Epithelial cell of alveolus of lung (primary cell): ENCODE measurements around the gene ZNF346. TPM values are rescaled to one million over a fixed set of nuclear protein-coding genes. Genes with fewer than 3 reads are reported as not detected.

ENCODE experiments used
- total RNA-seq: library from RNA; depleted of rRNA; stranded (reverse); fragments of >200 nt; gene quantifications from 2 replicates; pipeline ENCODE4 v1.2.1, GENCODE V29; 2015

The ZNF346 gene
- total RNA-seq, result 5.9 and 13.9 TPM in 2 replicates

DNA sequence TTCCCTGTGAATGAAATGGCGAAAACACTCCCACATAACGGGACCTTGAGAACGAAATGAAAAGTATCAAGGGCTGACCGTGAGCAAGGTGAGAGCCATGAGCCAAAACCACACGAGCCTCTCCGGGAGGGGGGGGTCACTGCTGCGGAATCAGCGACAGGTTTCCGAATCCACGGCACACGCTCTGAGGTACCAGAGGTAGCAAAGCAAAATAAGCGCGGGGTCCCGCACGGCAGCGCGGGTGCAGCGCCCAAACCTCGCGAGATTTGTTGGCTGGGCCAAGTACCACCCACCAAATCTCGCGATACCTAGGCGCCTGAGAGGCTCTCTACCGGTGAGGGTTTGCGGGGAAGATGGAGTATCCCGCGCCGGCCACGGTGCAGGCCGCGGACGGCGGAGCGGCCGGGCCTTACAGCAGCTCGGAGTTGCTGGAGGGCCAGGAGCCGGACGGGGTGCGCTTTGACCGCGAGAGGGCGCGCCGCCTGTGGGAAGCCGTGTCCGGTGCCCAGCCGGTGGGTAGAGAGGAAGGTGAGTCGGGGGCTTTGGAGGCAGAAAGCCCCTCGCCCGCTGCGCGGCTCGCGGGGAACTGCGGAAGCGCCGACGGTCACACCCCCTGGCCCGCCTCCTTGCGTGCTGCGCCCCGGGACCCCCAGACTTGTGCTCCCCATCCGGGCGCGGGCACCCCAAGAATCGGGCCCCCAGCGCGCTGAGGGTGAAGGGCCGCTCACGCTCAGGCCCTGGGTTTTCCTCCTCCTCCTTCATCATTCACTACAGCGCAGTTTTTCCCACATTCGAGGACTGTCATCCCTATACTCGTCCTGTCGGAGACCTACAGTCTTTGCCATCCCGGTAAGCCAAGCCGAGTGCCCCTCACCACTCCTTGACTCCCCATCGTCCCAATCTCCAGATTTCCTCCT is at the start of gene ZNF346:
Gene ZNF346 (plus strand): TSS at position 311 of the 917 bp plus-strand sequence. CDS start 43 bp downstream, at position 354.

DNA sequence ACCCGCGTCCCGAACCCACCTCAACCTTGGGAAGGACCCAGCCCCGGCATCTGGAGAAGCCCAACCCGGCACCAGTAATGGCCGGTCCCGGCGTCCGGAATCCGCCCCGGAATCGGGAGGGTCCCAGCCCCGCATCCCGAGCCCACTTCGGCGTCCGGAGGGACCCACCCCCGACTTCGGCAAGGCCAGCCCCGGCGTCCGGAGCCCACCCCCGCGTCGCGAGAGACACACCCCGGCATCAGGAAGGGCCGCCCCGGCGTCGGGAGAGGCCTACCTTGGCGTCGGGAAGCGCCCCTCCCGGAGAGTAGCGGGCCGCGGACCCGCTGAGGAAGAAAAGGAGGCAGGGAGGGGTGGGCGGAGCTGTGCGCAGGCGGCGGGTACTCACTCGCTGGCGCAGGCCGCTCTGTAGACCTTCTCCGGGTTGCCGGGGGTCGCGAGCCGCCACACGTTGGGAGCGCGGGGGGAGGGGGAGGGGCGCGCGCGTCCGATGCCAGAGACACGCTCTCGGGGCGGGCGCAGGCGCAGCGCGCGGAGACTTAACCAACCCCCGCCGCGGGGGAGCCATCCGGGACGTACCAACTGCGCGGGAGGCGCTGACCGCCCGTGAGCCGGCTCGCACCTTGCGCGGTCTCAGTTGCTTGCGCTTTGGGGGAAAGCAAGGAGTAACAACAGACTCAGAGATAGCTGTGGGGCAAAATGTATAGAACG is 16.1 kb upstream of the ZNF346 start, which contains the start of gene UIMC1:
Gene UIMC1 (minus strand): TSS at position 515 of the 708 bp plus-strand sequence. CDS start 24,164 bp downstream, outside the sequence.

DNA sequence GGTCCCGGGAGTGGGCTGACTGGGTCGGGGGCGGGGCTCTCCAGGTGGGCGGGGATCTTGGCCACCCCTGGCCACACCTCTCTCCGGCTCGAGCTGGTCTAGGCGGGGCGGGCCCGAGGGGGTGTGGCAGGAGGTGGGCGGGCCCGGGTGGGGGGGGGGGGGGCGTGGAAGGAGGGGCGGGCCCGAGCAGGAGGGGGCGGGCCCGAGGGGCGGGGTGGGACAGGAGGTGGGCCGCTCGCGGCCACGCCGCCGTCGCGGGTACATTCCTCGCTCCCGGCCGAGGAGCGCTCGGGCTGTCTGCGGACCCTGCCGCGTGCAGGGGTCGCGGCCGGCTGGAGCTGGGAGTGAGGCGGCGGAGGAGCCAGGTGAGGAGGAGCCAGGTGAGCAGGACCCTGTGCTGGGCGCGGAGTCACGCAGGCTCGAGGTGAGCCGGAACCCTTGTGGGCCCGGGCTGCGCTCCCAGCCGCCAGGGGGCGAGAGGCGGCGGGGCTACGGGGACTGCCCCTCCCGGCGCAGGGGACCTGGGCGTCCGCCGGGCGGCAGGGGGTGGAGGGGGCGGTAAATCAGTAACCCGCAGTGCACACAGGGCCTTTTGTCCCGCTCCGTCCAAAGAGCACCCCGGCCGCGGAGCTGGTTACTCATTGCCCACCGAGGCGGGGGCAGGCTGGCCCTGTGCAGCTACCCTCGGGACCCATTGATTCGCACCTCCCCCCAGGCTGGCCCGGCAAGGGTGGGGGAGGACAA is 64.3 kb downstream of the ZNF346 start, which contains the start of gene FGFR4:
Gene FGFR4 (plus strand): TSS at position 262 of the 744 bp plus-strand sequence. CDS start 2,688 bp downstream, outside the sequence.

Other genes with a start within 250 kb of the ZNF346 start
- under 0.01 and 0.32 TPM in 2 replicates for gene UNC5A, start 212.1 kb upstream of the ZNF346 start, total RNA-seq
- gene HK3, start 123.3 kb upstream of the ZNF346 start, total RNA-seq, result not detected in 2 replicates
- gene UIMC1, start 15.9 kb upstream of the ZNF346 start, total RNA-seq, result 18.6 and 26.3 TPM in 2 replicates
- 7.2 and 198 TPM in 2 replicates for gene FGFR4, start 64.2 kb downstream of the ZNF346 start, total RNA-seq
- 22.8 and 24.0 TPM in 2 replicates for gene NSD1, start 111.1 kb downstream of the ZNF346 start, total RNA-seq